Measurements from ENCODE around the gene METTL2B.
"Not testable (repeated sequence)": the region's sequence is repeated elsewhere in the genome, so short reads cannot be mapped to it uniquely, and the experiment has no call there.

DNA sequence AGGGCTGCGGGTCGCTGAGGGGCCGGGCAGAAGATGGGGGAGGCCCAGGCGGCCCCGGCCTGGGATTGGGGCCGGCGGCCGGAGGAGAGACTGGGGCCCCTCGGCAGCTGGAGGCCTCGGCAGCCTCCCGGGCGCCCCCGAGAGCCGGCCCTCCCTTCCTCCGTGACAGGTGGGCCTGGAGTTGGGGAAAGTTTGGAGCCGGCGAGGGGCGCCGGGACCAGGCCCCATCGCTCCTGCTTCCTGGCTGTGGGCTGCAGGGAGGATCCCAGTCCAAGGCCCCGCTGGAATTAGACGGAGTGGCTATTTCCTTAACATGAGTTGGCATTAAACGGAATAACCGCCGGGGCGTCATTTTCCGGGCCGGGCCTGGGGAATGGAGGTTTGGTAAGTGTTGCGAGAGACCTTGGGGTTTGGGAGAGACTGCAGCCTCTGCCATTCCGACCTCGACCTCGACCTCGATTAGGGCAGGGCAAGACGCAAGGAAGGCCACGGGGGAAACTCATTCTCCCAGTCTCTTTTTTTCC, 55.5 kb downstream of the METTL2B start:
- TF ChIP-seq POLR2AphosphoS5, POLR2A (IDR thresholded peaks at IDR 0.05): not testable (repeated sequence)
- TF ChIP-seq, protein P1, sequence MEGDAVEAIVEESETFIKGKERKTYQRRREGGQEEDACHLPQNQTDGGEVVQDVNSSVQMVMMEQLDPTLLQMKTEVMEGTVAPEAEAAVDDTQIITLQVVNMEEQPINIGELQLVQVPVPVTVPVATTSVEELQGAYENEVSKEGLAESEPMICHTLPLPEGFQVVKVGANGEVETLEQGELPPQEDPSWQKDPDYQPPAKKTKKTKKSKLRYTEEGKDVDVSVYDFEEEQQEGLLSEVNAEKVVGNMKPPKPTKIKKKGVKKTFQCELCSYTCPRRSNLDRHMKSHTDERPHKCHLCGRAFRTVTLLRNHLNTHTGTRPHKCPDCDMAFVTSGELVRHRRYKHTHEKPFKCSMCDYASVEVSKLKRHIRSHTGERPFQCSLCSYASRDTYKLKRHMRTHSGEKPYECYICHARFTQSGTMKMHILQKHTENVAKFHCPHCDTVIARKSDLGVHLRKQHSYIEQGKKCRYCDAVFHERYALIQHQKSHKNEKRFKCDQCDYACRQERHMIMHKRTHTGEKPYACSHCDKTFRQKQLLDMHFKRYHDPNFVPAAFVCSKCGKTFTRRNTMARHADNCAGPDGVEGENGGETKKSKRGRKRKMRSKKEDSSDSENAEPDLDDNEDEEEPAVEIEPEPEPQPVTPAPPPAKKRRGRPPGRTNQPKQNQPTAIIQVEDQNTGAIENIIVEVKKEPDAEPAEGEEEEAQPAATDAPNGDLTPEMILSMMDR (IDR thresholded peaks at IDR 0.05) = not testable (repeated sequence)

All from suprapubic skin (tissue), 4 donors.